Vagina (tissue), 2 donors: ENCODE data around the gene SLC34A3.

ENCODE experiments used
- POLR2A ChIP-seq, 2 donors: fragments of 450-650 bp; IDR thresholded peaks; one replicate each; pipeline ENCODE4 v1.6.1; 2017; ENCODE audit warnings: antibody characterized with exemption in 2 of 2, mild to moderate bottlenecking in 2 of 2, moderate library complexity in 2 of 2
- TF ChIP-seq, protein P1 (sequence below), 3 experiments: fragments of 450-650 bp in 2 of 3; fragments of 200-600 bp in 1 of 3; sonication (generic) in 1 of 3; IDR thresholded peaks; one replicate each; pipeline ENCODE4 v1.5.1; 2017 to 2019; ENCODE audit warnings: antibody characterized with exemption in 3 of 3, mild to moderate bottlenecking in 2 of 3, moderate library complexity in 2 of 3

DNA sequence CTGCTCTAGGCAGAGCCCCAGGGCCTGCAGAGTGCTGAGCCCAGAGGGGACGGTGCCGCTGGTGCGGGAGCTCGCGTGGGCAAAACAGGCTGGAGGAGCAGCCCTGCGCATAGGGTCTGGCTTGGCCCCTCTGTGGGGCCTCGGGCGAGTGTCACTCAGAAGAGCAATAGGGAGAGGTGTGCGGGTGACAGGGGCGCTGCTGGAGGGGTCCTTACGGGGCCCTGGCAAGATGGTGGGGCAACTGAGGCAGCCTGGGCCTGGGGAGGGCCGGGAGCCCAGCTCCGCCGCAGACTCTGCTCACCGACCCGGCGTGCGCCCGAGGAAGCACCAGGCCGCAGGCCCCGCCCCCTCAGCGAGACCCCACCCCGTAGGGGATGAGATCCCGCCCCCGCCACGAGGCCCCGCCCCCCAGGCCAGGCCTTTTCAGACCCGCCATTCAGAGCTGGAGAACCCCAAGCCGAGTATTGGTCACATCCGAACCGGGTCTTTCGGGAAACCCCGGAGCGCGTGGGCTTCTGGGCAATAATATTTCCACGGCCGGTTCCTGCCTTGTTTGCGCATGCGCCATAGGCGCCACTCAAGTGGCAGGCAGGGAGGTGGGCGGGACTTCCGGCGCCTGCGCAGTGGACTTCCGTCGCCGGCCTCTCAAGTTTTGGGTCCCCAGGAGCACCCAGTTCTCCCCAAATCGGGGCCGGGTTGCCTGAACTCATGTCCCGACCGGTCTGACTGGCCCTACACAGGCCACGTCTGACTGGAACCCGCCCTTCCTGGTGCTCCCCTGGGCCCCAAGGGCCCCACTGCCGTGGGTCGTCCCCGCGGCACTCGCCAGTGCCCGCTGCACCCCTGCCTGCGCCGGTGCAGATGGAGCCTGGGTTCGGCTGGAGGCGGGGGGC is 7.4 kb upstream of the SLC34A3 start:
- TF ChIP-seq, protein P1, sequence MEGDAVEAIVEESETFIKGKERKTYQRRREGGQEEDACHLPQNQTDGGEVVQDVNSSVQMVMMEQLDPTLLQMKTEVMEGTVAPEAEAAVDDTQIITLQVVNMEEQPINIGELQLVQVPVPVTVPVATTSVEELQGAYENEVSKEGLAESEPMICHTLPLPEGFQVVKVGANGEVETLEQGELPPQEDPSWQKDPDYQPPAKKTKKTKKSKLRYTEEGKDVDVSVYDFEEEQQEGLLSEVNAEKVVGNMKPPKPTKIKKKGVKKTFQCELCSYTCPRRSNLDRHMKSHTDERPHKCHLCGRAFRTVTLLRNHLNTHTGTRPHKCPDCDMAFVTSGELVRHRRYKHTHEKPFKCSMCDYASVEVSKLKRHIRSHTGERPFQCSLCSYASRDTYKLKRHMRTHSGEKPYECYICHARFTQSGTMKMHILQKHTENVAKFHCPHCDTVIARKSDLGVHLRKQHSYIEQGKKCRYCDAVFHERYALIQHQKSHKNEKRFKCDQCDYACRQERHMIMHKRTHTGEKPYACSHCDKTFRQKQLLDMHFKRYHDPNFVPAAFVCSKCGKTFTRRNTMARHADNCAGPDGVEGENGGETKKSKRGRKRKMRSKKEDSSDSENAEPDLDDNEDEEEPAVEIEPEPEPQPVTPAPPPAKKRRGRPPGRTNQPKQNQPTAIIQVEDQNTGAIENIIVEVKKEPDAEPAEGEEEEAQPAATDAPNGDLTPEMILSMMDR (IDR thresholded peaks at IDR 0.05): no peak
- TF ChIP-seq POLR2A (IDR thresholded peaks at IDR 0.05): no peak
